C4-2B (cell line): ENCODE measurements around the gene TRABD2A.

ENCODE experiments used
- H3K27ac ChIP-seq: fragments of 450-650 bp; 2 replicates; pipeline ENCODE4 v1.5.1; 2017
- ZFX ChIP-seq: fragments of 450-650 bp; IDR thresholded peaks from 2 replicates; pipeline ENCODE4 v1.6.1; 2017
- TF ChIP-seq, protein P1 (sequence below): fragments of 450-650 bp; conservative IDR thresholded peaks from 2 replicates; pipeline ENCODE4 v1.5.1; 2017; ENCODE audit warnings: mild to moderate bottlenecking

The TRABD2A gene

DNA sequence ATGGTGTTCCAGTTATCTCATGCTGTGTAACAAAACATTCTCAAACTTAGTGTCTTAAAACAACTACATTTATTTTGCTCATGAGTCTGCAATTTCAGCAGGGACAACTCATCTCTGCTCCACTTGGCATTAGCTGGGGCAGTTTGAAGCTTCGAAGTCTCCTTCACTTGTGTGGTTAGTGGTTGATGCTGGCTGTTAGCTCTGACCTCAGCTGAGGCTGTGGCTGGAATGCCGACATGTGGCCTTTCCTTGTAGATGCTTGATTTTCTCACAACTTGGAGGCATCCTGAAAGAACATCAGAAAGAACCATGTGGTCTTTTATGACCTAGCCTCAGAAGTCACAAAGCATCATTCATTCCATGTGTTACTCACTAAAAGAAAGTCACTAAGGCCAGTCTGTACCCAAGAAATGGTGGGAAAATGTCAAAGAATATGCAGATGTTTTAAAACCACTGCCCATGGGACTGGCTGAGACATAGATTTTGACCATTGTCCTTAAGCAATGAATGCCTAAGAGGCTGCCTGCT lies 20.8 kb upstream of the TRABD2A start:
- TF ChIP-seq, protein P1, sequence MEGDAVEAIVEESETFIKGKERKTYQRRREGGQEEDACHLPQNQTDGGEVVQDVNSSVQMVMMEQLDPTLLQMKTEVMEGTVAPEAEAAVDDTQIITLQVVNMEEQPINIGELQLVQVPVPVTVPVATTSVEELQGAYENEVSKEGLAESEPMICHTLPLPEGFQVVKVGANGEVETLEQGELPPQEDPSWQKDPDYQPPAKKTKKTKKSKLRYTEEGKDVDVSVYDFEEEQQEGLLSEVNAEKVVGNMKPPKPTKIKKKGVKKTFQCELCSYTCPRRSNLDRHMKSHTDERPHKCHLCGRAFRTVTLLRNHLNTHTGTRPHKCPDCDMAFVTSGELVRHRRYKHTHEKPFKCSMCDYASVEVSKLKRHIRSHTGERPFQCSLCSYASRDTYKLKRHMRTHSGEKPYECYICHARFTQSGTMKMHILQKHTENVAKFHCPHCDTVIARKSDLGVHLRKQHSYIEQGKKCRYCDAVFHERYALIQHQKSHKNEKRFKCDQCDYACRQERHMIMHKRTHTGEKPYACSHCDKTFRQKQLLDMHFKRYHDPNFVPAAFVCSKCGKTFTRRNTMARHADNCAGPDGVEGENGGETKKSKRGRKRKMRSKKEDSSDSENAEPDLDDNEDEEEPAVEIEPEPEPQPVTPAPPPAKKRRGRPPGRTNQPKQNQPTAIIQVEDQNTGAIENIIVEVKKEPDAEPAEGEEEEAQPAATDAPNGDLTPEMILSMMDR, result no peak
- no peak overlapping the region for H3K27ac ChIP-seq

DNA sequence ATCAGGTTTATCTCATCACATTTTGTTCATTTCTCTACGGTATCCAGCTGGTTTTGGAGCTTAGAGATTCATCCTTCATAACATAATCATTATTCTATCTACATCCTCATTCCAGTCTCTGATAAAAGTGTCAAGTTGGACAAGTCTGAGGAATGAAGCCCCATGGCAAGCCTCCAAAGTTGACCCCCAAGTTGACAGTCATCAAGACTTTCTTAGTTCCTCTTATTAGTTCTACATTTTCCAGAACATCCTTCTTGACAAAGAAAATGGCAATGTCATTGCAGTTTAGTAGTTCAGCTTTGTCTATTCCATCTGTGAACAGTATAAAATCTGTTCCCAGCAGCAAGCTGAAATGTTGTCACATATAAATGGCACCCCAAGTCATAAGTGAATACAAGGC lies 20.1 kb upstream of the TRABD2A start:
- no peak for TF ChIP-seq ZFX
- TF ChIP-seq, protein P1, result no peak
- H3K27ac ChIP-seq, result no peak overlapping the region

DNA sequence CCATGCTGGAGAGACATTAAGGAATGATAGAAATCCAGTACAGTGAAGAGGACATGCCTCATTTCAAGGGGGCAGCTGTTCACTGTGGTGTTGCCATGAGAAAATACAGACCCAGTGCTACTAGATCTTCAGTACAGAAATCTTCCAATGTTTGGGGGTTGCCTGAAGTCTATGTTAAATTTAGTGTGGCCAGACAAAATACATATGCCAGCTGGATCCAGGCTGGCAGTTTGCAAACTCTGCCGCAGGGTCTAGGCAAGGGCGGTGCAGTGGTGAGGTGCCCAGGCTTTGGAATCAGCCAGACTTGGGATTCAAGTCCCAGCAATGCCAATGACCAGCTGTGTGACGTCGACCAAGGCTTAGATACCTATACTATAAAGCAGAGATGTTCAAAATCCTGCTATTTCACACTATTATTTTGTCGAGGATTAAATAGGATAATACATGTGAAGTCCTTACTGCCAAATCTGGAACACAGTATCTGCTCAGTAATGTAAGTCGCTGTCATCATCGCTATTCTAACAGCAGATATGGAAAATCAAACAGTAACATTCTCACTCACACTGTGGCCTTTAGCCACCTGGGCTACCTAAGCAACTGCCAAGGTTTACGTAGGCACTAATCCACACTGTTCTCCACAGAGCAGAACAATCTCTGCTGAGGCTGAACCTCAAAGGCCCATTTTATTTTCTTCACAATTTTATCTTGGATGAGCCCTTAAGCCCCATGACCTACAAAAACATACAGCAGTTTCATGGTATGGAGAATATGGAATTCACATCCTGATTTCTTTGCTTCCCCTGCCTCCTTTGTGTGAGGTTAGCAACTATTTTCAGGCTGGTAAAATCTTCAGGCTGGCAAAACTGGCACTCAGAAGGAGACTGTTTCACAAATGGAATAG lies 18.7 kb upstream of the TRABD2A start:
- H3K27ac ChIP-seq, result no peak overlapping the region
- no peak for TF ChIP-seq ZFX
- TF ChIP-seq, protein P1, result no peak

DNA sequence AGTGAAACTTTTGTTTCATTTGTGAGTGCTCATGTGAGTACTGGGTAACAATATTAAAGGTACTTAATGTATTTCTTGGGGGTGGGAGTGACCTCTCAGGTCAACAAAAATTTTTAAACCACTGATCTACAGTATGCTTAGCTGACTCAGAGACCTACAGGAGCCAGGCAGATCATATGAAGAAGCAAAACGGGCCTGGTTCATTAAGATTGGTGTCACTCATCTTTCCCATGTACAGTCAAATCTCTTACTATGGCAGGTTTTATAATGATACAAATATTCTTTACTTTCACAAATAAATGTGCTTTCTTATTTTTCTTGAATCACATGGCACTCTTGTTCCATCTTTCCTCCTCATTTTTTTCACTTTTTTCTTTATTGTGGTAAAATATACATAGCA lies 16.9 kb upstream of the TRABD2A start:
- TF ChIP-seq ZFX, result no peak
- TF ChIP-seq, protein P1, result no peak
- no peak overlapping the region for H3K27ac ChIP-seq

DNA sequence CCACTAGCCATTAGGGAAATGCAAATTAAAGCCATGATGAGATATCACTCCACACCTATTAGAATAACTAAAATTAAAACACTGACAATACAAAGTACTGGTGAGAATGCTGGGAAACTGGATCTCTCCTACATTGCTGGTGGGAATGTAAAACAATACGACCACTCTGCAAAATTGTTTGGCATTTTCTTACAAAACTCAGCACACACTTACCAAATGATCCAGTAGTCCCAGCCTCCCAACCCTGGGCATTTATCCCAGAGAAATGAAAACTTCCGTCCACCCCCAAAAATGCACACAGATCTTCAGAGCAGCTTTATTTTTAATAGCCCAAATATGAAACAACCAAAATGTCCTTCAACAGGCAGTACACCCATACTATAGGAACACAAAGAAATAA lies 15.7 kb upstream of the TRABD2A start:
- TF ChIP-seq, protein P1, result no peak
- TF ChIP-seq ZFX, result no peak
- H3K27ac ChIP-seq, result no peak overlapping the region

DNA sequence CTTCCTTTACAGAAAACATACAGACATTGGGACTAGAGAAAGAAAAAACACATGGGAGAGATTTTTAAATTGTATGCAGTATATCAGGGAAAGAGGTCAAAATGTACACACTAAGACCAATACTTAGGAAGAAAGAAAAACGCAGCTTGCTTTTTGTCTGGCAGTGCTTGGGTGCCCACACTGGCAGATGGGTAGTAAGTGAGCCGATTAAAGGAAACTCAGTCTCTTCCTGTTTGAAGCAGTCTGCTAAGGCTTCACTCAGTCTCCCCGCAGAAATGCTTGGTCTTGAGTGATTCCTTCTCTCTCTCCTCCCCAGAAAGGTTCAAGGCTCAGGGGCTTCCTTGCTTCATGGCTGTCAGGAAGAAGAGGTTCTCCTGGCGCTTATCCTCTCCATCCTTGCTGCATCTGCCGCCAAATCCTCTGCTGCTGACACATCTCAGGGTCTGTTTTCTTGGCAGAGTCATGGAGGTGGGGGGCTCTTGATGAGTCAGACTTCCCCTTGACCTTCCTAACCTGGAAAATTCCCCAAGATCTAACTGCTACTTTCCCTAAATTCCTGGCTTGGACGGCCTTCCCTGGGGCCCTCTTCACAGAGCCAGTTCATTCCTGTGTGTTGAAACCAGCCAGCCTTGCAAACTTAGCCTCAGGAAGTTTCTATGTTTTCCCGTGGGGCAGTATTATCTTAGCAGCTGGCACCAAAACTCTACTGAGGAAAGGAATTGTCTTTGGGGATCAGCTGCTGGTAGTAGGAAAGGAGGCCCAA lies 14.1 kb upstream of the TRABD2A start:
- TF ChIP-seq, protein P1, result no peak
- no peak for TF ChIP-seq ZFX
- no peak overlapping the region for H3K27ac ChIP-seq

DNA sequence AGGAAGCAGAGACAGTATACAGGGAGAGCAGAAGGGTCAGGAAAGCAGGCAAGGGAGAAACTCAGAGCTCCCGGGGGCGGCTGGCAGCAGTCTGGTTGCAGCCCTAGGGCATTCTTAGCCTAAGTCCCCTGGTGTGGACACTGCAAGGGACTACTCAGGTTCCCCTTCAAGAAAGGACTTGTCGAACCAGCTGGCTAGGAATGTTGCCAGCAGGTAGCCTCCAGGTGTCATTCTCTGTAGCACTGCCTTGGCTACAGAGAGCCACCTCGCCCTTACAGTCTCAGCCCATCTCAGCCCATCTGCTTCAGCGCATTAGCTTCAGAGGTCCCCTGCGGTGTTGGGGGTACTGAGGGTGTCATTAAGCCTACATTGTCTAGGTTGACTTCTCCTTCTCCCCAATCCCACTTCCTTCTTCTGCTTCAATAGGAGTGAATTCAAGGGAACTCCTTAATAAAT lies 13.3 kb upstream of the TRABD2A start:
- TF ChIP-seq, protein P1, result no peak
- no peak for TF ChIP-seq ZFX
- no peak overlapping the region for H3K27ac ChIP-seq
